Measurements from ENCODE around the gene BTG1. TPM values are rescaled to one million over a fixed set of nuclear protein-coding genes. Genes with fewer than 3 reads are reported as not detected.

The BTG1 gene
- total and polyA plus RNA-seq, 2 of the 4 experiments (the other 2 are of a cell fraction) = 3.8 to 33.5 TPM

GRCh38 chr12:92102606-92103005 lies 43.0 kb downstream of the BTG1 start:
- WGBS, 2 experiments (ENCODE audit: extremely low coverage in 2 of 2, insufficient read length in 1 of 2) = no CpG with 5 or more reads among the region's 2 CpGs

More at GRCh38 chr12:92102606-92103005, 43.0 kb downstream of the BTG1 start:
- H2AK5ac ChIP-seq (ENCODE audit: low read depth, low read length) = no peak overlapping the region
- H3K23ac ChIP-seq (ENCODE audit: low read depth, low read length) = no peak overlapping the region
- H3K27ac ChIP-seq (ENCODE audit: insufficient read depth, low read length) = no peak overlapping the region
- H2BK5ac ChIP-seq (ENCODE audit: low read depth, low read length, poor library complexity, severe bottlenecking) = no peak overlapping the region
- no peak overlapping the region for H2BK120ac ChIP-seq (ENCODE audit: low read depth, low read length)
- no peak overlapping the region for H3K4me2 ChIP-seq (ENCODE audit: low read depth, low read length)
- no peak overlapping the region for H3K4me3 ChIP-seq (ENCODE audit: insufficient read depth, low read depth, low read length)
- H3K4me1 ChIP-seq (ENCODE audit: control insufficient read depth, insufficient read depth, low read length) = peaks cover 7% of the 10 kb centered on the region
- H3K18ac ChIP-seq (ENCODE audit: low read depth, low read length) = no peak overlapping the region
- H3K79me1 ChIP-seq (ENCODE audit: low read depth in 1 of 2, low read length in 2 of 2) = peaks cover 12 to 21% of the 10 kb centered on the region in 2 experiments; a peak in 3 of 4 replicates
- no peak overlapping the region for H4K91ac ChIP-seq (ENCODE audit: insufficient read depth, low read depth, low read length)
- H4K20me1 ChIP-seq (ENCODE audit: insufficient read depth, low read length) = no peaks in the 10 kb centered on the region
- in situ Hi-C loops (cut with MboI; ENCODE audit: low sequenced_read_pairs) (no loop called here), intact Hi-C loops (cut with micrococcal nuclease) (no loop called here), dilution Hi-C loops (cut with HindIII; ENCODE audit: low sequenced_read_pairs, unreplicated experiment) (no loop called here)
- H3K9me1 ChIP-seq (ENCODE audit: insufficient read depth, low read length) = peaks cover 2% of the 10 kb centered on the region; the same call in 1 of the 2 replicates
- no peak overlapping the region for H2BK15ac ChIP-seq (ENCODE audit: low read depth, low read length)
- TF ChIP-seq MXI1 (IDR thresholded peaks at IDR 0.05; ENCODE audit: borderline replicate concordance, low read depth, low read length) (no peak), MAZ (IDR thresholded peaks at IDR 0.05; ENCODE audit: borderline replicate concordance, low read depth, low read length) (no peak), NFE2L2 (IDR thresholded peaks at IDR 0.05; ENCODE audit: low read depth, low read length) (no peak), RCOR1 (IDR thresholded peaks at IDR 0.05; ENCODE audit: insufficient replicate concordance, low read length) (no peak), CHD1 (IDR thresholded peaks at IDR 0.05; ENCODE audit: low read depth, low read length) (no peak)
- H4K5ac ChIP-seq (ENCODE audit: low read depth, low read length) = no peak overlapping the region
- H3K14ac ChIP-seq (replicated peaks; ENCODE audit: low read depth, low read length) = no peak overlapping the region
- POLR2A ChIA-PET (ENCODE audit: unreplicated experiment) = no interaction called here
- no peaks in the 10 kb centered on the region for H3K27me3 ChIP-seq (ENCODE audit: control insufficient read depth, insufficient read depth, low read length)
- H3K36me3 ChIP-seq (ENCODE audit: control insufficient read depth, insufficient read depth, low read length) = no peaks in the 10 kb centered on the region
- H2BK20ac ChIP-seq (ENCODE audit: low read depth, low read length) = no peak overlapping the region
- ATAC-seq (ENCODE audit: low read depth) (no peak), DNase-seq (no peak)
- no peak overlapping the region for H3K56ac ChIP-seq (ENCODE audit: extremely low read depth, insufficient read depth, low read length)
- H3K9ac ChIP-seq (ENCODE audit: low read depth, low read length) = no peak overlapping the region
- H4K8ac ChIP-seq (ENCODE audit: low read depth in 2 of 2, low read length in 2 of 2) = no peak overlapping the region
- H2AFZ ChIP-seq (replicated peaks; ENCODE audit: low read length, poor library complexity) = no peak overlapping the region
- no peaks in the 10 kb centered on the region for H3K9me3 ChIP-seq (ENCODE audit: control insufficient read depth, insufficient read depth, low read length)
- CTCF ChIA-PET = no interaction called here
- H2AK9ac ChIP-seq (replicated peaks; ENCODE audit: low read depth, low read length, poor library complexity) = no peak overlapping the region
- no peak overlapping the region for H3K4ac ChIP-seq (ENCODE audit: low read depth, low read length)
- BruUV-seq (replicated peaks) = no TSS peak
